GM19351 (cell line): Measurements from ENCODE around the gene PKP4.

Experiments
- ATAC-seq: cut with Tn5 transposase; IDR thresholded peaks from one replicate; pipeline ENCODE4 v1.9.1; 2021; ENCODE audit warnings: mild to moderate bottlenecking, moderate library complexity; ENCODE audit not compliant: unreplicated experiment

PKP4 gene

DNA sequence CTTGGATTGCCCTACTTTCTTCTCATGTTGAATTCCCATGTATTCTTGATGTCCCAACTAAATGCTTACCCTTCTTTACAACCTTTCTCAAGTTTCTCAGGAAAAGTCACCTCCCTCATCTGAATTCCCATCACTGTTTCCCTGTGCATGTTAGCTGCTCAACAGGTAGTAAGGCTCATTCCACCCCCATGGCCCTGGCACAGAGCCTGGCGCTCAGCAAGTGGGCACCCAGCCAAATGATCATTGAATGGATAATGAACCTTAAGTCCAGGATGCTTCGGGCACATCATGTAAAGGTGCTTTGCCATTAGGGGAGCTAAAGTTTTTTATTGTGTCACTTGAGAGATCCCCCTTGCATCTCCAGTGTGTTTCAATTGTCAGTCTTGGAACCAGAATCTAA, 124.0 kb downstream of the PKP4 start:
- ATAC-seq, result no peak

DNA sequence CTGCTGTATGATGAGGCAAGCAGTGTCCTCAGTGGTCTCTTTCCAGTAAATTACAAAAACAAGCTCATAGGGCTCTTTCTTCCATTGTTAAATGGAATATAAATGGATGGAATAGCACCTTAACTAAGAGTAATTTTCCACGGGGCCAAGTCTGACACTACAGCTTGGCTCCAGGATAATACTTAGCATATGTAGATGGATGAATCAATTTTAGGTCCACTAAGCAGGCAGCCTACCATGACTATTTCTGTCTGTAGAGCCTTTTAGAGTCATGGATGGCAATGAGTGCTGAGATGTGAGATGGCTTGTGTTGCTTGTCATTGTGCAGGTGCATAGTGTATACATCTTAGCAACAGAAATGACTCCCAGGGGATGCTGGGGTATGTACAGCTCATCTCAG, 125.9 kb downstream of the PKP4 start:
- ATAC-seq, result no peak

DNA sequence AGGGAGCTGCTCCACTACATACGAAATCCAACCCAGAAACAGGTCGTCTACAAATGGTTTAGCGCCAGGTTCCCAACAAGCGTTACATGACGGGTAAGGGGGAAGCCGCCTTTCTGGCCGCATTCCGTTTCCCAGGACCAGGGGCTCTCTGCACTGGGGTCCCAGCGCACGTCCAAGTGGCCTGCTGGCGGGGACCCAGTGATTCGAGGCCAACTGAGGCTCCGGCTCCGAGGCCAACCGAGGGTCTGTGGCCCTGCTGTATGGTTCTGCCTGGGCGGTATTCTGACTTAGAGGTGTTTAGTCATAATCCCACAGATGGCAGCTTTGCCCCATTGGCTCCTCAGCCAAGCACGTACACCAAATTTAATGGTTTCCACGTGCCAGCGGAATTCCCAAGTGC, 127.2 kb downstream of the PKP4 start:
- no peak for ATAC-seq

DNA sequence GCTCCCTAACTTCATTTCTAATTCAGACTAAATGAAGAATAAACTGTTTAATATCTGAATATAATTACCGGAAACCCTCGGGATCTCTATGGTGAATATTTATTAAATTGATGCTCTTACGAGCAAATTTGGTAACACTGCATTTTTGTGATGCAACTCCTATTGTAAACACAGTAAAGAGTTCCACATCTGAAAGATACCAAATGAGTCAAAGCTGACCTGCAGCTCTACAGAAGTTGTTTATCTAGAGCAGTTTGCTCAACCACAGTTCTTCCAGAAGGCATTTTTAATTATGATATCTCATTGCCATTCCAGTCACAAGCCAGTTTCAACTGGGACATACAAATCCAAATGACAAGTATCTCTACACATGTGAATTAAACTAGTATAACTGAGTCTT, 129.7 kb downstream of the PKP4 start:
- ATAC-seq, result no peak

DNA sequence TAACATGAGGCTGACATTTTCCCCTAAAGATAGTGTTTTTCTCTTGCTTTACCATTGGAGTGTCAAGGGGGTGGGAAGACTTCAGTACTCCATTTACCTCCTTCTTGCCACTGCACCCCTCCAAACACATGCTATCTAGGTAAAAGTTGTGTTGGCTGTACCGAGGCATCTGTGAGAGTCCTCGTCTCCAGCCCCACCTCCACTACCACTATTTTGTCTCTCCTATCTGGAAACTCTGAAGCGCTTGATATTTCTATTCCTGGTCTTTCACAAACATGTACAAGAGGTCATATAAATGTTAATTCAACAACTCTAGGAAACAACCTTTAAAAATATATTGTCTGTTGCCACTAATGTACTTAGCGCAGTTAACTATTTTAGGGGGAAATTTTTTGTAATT, 132.6 kb downstream of the PKP4 start:
- no peak for ATAC-seq

DNA sequence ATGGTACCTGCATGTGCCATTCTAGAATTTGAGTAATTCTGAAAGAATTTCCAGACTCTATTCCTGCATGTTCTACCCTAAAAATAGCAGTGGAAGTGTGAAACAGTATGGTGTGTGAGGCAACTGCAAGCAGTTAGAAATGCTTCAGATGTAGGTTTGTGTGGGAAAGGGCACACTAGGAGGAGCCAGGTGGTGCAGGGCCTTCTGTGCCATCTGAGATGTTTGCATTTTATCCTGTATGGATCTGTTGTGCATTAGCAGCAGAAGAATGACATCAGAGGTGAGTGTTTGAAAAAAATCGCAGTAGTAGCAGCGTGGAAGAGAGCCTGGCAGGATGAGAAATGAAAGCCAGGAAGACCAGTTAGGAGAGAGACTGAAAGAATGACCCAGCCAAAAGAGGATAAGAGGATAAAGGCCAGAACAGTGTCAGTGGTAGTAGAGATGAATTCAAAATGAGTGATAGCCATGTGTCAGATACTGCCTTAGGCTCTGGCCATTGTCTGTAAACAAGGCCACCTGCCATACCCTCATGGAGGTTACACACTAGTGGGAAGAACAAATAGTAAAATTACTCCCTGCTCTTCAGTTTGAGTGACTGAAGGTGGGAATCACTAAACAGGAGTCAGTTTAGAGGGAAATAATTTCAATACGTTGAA, 142.2 kb downstream of the PKP4 start:
- no peak for ATAC-seq

DNA sequence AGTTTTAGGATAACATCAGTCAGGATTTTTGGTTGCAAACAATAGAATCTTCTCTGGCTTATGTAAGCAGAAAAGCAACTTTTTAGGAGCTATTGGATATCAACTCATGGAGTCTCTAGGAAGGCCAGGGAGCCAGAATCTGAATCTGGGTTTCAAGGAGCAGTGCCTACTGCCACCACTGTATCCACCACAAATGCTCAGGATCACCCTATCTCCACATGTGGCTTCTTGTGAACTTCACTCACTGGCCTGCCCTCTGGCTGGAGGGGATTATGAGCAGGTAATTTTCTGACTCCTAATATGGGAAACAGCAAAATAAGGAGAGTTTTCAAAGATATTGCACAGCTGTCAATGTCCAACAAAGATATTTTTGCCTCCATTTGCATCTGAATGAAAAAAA, 142.9 kb downstream of the PKP4 start:
- no peak for ATAC-seq

DNA sequence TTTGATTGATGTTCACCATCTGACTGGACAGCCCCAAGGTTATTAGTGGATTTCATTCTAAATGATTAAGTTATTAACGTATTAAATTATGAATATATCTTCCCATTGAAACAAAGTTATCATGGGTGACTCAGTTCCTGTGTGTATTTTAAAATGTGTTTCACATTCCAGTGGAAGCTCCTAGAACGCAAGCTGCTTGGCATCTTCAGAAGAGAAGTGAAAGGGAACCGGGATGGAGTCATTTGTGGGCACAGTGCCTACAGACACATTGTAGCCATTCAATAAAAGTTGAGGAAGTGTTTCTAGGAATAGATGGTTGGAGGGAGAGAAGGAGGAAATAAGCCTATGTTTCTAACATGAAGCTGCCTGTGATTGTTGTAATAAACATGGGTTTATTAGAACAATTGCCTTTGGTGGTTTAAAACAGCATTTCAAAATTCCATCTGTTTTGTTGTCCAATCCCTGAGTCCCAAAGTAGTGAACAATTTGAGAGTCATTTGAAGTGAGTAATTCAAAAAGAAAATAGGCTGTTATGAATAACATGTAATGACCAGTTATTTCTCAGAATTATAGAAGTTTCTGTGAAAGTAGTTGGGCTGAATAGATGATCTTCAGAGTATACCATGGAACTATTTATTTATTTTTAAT, 143.5 kb downstream of the PKP4 start:
- ATAC-seq, result no peak

DNA sequence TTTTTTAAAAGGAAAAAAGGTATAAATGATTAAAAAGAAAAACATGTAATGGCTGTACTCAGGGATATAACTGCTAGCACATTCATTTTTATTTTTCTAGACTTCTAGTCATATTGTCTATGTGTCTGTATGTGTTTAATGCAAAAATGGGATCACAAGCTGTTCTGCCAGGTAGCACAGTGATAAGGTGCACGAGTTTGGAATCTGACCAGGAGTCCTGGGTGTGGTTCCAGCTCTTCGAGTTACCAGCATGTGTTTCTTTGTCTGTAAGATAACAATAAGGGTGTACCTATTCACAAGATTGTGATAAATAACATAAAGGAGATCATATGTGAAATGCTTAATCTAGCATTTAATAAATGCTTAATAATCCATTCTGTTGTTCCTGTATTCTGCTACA, 145.3 kb downstream of the PKP4 start:
- no peak for ATAC-seq

DNA sequence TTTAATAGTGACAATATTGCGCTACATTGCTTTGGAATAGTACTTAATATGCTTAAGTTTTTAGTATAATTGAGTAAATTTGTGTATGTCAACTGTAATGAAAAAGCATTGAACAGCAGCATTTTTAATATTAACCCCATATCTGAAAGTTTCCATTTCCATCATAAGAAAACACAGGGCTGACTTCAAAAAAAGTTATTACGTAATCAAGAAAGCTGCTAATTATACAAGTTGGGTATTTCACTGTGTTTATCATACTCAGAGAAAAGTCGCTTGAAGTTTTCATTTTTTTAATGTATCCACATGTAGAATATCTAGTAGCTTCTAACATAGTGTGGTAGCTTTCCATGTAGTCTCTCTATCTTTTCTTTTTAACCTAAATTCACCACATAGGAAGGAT, 146.5 kb downstream of the PKP4 start:
- no peak for ATAC-seq

DNA sequence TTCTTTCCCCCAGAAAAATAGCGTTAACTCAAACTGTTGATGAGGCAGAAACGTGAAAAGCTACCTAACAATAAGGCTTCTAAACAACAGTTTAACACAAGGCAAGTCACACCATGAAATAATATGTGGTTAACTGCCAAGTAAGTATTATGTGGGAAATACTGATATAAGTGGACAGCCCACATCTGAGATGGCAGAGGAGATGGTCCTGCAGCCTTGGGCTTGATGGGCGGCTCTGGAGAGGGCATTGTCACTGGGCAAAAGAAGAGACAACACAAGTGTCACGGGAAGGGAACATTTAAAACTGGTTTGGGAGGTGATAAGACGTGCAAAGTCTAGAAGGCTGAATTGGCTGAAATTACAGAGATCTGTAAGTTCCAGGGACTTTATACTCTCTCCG, 147.2 kb downstream of the PKP4 start:
- ATAC-seq, result no peak

DNA sequence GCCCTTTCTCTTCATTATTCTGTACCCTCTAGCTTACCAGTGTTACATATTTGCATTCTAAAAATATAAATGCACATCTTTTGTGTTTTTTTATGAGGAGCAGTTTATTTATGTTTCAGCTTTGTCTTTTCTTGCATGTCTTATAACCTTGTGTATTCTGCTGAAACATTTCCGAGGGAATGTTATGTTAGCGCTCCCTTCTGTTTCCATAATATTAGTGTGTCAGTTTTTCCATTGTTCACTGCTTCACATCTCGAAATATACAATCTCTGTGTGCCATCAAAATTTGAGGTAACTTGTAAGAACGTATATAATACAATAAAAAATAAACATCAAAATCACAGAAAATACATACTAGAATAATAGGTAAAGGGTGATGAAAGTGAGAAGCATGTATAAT, 153.3 kb downstream of the PKP4 start:
- no peak for ATAC-seq

DNA sequence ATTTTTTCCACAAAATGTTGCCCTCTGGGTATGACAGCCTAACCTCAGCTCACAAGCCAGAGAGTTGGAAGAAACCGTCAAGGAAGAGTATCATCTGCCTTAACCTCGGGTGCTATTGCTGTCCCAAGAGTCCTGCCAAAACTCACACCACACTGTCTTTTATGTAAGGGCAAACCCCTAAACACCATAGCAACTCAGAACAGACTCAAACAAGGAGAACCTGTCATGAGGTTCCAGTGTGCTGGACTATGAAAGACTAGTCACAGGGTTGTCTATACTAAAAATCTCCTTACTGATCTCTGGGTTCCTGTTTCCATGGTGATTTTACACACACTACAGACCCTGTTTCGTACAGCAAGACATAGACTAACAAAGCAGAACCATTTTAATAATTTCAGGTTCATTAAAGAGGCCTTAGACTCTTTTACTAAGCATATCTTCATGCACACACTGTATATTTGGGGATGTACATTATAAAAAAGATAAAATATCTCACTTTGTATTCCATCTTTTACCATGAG, 159.8 kb downstream of the PKP4 start:
- no peak for ATAC-seq

DNA sequence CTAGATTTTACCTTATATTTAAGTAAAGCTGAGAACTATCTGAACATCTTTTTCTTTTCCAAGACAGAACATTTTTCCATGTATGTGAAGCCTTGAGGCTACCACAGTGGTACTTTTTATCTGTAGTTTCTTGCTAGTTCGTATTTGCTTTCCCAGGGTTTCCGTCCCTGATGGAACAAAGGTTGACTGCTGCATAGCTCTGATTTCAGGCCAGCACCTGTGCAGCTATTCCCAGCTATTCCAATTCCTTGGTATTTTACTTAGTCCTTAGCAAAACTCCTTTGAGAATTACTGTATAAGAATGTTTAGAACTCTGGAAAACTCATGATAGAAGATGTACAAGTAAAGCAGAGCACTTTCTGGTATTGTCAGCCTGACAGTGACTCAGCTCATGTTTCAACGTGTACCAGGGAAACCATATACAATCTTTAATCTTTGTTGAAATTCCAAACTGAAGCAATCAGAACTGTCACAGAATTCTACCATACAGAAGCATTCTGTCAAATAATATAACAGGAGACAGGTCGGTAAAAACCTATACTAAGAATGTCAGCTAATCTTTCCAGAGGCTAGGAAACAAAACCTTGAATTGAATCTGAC, 162.2 kb downstream of the PKP4 start:
- ATAC-seq, result no peak

DNA sequence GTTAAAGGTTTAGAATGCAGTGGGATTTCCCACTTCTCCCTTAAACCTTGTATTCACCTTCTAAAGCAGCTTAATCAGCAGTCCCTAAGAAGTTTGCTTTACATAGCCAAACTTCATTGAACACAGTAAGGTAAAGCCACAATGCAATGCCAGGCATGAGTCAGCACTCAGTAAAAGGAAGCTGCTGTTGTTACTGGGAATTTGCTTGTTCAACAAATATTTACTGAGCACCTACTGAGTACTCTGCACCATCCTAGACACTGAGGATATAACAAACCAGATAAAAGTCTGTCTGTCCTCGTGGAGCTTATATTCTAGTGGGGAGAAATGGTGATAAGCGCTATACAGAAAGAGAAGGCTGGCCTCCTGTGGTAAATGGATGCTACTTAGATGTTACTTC, 162.7 kb downstream of the PKP4 start:
- ATAC-seq, result no peak

DNA sequence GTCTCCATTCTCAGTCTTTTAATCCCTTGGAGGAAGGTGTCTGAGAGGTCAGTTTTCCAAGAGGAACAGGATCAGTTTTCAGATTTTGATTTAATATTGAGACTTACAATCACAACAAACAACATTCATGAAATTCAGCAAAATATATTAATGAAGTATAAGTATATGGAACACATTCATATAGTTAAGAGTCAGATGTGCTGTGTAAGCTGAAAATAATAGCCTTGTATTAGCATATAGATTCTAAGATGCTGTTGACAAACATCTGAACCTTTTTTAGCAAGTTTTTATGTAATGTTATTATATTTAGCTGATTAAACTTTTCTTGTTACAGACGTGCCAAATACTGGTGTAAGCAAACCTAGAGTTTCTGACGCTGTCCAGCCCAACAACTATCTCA, 163.9 kb downstream of the PKP4 start:
- no peak for ATAC-seq

DNA sequence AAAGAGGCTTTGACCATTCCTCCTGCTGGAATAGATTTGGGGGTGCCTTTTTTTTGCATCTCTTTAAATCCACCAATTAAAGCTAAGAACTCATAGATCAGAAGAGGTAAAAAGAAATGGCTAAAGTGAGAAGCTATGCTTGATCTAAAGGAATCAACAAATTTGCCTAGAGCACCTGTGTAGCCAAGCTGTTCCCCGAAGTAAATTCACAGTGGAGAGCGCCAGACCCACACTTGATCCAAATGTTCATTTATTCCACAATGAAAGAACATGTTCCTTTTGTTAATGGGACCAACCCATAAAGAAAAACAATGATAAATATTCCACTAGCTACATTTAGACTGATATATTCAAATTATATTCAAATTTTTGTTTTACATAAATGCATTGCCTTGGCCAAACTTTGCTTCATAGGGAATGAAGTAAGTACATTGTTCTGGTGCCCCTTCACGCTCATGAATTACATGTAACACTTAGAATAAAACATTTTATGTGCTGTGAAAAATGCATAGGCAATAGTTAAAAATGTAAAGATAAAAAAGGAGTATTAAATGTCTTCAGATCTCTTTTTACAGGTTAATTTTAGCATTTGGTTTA, 167.4 kb downstream of the PKP4 start:
- no peak for ATAC-seq

DNA sequence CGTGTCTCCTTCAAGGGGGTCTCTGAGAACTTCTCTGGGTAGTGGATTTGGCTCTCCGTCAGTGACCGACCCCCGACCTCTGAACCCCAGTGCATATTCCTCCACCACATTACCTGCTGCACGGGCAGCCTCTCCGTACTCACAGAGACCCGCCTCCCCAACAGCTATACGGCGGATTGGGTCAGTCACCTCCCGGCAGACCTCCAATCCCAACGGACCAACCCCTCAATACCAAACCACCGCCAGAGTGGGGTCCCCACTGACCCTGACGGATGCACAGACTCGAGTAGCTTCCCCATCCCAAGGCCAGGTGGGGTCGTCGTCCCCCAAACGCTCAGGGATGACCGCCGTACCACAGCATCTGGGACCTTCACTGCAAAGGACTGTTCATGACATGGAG, 168.2 kb downstream of the PKP4 start:
- ATAC-seq, result no peak

DNA sequence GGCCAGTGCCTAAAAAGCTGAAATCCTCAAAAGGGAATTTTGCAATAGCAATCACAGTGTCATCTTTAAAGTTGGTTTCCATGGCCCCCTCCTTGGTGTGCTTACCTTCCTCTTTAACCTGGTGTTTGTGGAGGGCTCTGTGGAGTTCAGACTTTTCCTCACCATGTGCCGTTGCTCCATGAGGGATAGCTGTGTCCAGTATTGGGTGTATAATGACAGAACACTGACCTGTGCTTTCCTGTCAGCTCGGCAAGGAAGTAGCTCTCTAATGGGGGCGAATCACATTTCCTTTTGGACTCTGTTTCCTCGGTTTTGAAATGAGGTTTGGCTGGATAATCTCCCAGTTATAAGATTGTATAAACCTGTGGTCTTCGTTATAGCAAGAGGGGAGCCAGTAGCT, 172.4 kb downstream of the PKP4 start:
- ATAC-seq, result no peak

DNA sequence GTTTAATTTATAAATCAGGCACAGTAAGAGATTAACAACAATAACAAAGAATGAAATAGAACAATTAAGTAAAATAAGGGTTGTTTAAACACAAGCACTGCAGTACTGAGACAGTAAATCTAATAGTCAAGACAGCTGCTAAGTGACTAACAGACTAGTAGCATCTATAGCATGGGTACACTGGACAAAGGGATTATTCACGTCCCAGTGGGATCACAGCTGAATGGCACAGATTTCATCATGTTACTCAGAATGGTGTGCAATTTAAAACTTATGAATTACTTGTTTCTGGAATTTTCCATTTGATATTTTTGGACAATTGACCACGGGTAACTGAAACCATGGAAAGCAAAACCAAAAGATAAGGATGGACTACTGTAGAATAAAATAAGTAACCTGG, 176.5 kb downstream of the PKP4 start:
- ATAC-seq, result no peak

DNA sequence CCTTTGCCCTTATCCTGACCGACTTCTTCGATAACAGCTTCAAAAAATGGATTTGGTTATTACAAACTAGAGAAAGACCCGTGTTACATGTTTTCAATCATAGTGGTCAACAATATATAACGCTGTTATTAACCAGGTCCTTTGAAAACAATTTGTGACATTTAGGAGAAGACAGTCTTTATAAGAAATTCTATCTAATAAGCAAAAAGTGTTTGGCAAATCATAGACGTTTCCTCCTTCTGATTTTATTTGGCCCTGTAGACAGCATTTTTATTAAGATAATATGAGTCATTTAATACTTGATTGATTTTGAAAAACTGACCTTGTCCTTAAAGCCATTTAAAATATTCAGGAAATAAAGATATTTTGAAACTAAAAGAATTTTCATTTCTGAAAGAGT, 177.9 kb downstream of the PKP4 start:
- ATAC-seq, result no peak

DNA sequence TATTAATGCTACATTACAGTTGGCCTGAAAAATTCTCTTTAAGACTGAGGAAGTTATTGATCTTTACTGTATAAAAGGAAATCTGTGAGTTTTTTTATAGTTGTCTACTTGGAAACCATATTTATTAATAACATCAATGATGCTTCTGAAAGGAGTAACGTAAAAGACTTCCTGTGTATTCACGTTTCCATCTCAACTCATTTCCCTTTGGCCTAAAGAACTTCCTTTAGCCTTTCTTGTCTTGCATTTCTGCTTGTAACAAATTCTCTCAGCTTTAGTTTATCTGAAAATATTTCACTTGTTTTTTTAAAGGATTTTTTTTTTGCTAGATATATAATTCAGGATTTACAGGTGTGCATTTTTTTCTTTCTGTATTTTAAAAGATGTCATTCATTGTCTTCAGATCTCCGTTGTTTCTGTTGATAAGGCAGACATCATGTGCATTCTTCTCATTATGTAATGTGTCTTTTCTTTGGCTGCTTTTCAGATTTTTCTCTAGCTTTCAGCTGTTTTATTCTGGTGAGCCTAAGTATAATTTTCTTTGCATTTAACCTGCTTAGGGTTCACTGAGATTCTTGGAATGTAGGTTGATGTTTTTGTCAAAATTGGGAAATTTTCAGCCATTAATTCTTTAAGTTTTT, 179.3 kb downstream of the PKP4 start:
- no peak for ATAC-seq
